GM20000 (cell line): Measurements from ENCODE around the gene MARCKSL1.

Source experiments
- DNase-seq: peaks from one replicate; pipeline ENCODE4 v3.0.0; 2012; ENCODE audit warnings: low spot score
- CTCF ChIP-seq: IDR thresholded peaks from 2 replicates; pipeline ENCODE4 v1.5.1; 2012; ENCODE audit warnings: mild to moderate bottlenecking, control low read depth; ENCODE audit errors: extremely low read depth, missing control alignments

The MARCKSL1 gene

GRCh38 chr1:32352239-32352745 is 16.3 kb upstream of the MARCKSL1 start:
- no peak for TF ChIP-seq CTCF
- DNase-seq: no peak

GRCh38 chr1:32351399-32352238 is 15.6 kb upstream of the MARCKSL1 start:
- peak; percentile 99 for DNase-seq
- no peak for TF ChIP-seq CTCF

GRCh38 chr1:32350785-32351398 is 14.9 kb upstream of the MARCKSL1 start:
- peak; percentile 16 for TF ChIP-seq CTCF
- DNase-seq: peak; percentile 85

- TF ChIP-seq CTCF: no peak
- no peak for DNase-seq
These were observed 13.2 kb upstream of the MARCKSL1 start for GRCh38 chr1:32349211-32349708.

- TF ChIP-seq CTCF: no peak
- DNase-seq: no peak
These were observed 10.6 kb upstream of the MARCKSL1 start for GRCh38 chr1:32346532-32347157.

- no peak for TF ChIP-seq CTCF
- DNase-seq: no peak
These were observed 9.3 kb upstream of the MARCKSL1 start for GRCh38 chr1:32345289-32345827.
